K562 (cell line): ENCODE results near the gene MAP3K20. TPM values are rescaled to one million over a fixed set of nuclear protein-coding genes. Genes with fewer than 3 reads are reported as not detected.

Experiments used
- ARID1B ChIP-seq: fragments of 450-650 bp; IDR thresholded peaks from 2 replicates; pipeline ENCODE4 v1.6.1; 2016; ENCODE audit warnings: antibody characterized with exemption, mild to moderate bottlenecking, inconsistent platforms
- ARID2 ChIP-seq: fragments of 450-650 bp; IDR thresholded peaks from 2 replicates; pipeline ENCODE4 v1.6.1; 2017; ENCODE audit warnings: antibody characterized with exemption, mild to moderate bottlenecking
- CBFA2T2 ChIP-seq: fragments of 450-650 bp; conservative IDR thresholded peaks from 2 replicates; pipeline ENCODE4 v1.6.1; 2017; ENCODE audit warnings: mild to moderate bottlenecking
- CBX3 ChIP-seq, 2 experiments: IDR thresholded peaks; 1 replicate in 1 of 2; 2 replicates in 1 of 2; pipeline ENCODE4 v1.6.1; 2012; ENCODE audit warnings: inconsistent platforms in 2 of 2, low read length in 2 of 2, borderline replicate concordance in 1 of 2, control low read depth in 1 of 2
- CEBPB ChIP-seq: fragments of 450-650 bp; IDR thresholded peaks from 2 replicates; pipeline ENCODE4 v1.6.1; 2016; ENCODE audit warnings: missing genetic modification characterization, missing compliant biosample characterization
- CHAMP1 ChIP-seq: fragments of 450-650 bp; IDR thresholded peaks from 2 replicates; pipeline ENCODE4 v1.6.1; 2016; ENCODE audit warnings: mild to moderate bottlenecking
- CXXC5 ChIP-seq: fragments of 250-450 bp; sonication (Bioruptor Pico); IDR thresholded peaks from 2 replicates; pipeline ENCODE4 v1.8.0; 2022; ENCODE audit warnings: inconsistent platforms, mild to moderate bottlenecking, moderate library complexity
- DPF2 ChIP-seq: fragments of 450-650 bp; IDR thresholded peaks from 2 replicates; pipeline ENCODE4 v1.6.1; 2016
- EP300 ChIP-seq: IDR thresholded peaks from 2 replicates; pipeline ENCODE4 v1.6.1; 2012; ENCODE audit warnings: low read length, improper control_type of control experiment
- ETS1 ChIP-seq: conservative IDR thresholded peaks from 2 replicates; pipeline ENCODE4 v1.6.1; 2011; ENCODE audit warnings: low read depth, mild to moderate bottlenecking, low read length; ENCODE audit not compliant: control insufficient read depth
- ETV1 ChIP-seq: fragments of 450-650 bp; conservative IDR thresholded peaks from 2 replicates; pipeline ENCODE4 v1.6.1; 2016; ENCODE audit warnings: missing genetic modification characterization, control low read depth, low read depth, missing compliant biosample characterization
- GATAD2B ChIP-seq: fragments of 450-650 bp; IDR thresholded peaks from 2 replicates; pipeline ENCODE4 v1.6.1; 2017; ENCODE audit warnings: mild to moderate bottlenecking, borderline replicate concordance
- JUND ChIP-seq, 2 experiments: IDR thresholded peaks; 2 replicates in 1 of 2; 3 replicates in 1 of 2; pipeline ENCODE4 v1.6.1; 2011; ENCODE audit warnings: borderline replicate concordance in 2 of 2, low read depth in 2 of 2, low read length in 2 of 2, improper control_type of control experiment in 1 of 2, missing biosample characterization in 1 of 2, missing genetic modification characterization in 1 of 2, missing genetic modification reagents in 1 of 2
- KLF16 ChIP-seq: IDR thresholded peaks from 2 replicates; pipeline ENCODE4 v1.6.1; 2016; ENCODE audit warnings: antibody characterized with exemption
- LARP7 ChIP-seq: fragments of 450-650 bp; IDR thresholded peaks from 2 replicates; pipeline ENCODE4 v1.6.1; 2016
- MTA2 ChIP-seq: fragments of 450-650 bp; IDR thresholded peaks from 2 replicates; pipeline ENCODE4 v1.6.1; 2016; ENCODE audit warnings: low read depth
- NONO ChIP-seq, 2 experiments: fragments of 200-400 bp in 1 of 2; fragments of 450-650 bp in 1 of 2; formaldehyde crosslinking in 1 of 2; IDR thresholded peaks; 2 replicates each; pipeline ENCODE4 v1.6.1; 2017; ENCODE audit warnings: low read depth in 2 of 2, mild to moderate bottlenecking in 2 of 2, moderate library complexity in 2 of 2, low read length in 1 of 2
- SMARCE1 ChIP-seq: fragments of 450-650 bp; IDR thresholded peaks from 2 replicates; pipeline ENCODE4 v1.7.1; 2016; ENCODE audit warnings: mild to moderate bottlenecking
- SPI1 ChIP-seq: IDR thresholded peaks from 2 replicates; pipeline ENCODE4 v1.6.1; 2011; ENCODE audit warnings: low read depth, low read length, control low read depth, borderline replicate concordance
- SRSF1 ChIP-seq: fragments of 200-400 bp; formaldehyde crosslinking; IDR thresholded peaks from 2 replicates; pipeline ENCODE4 v1.6.1; 2017; ENCODE audit warnings: mild to moderate bottlenecking, low read depth, low read length, moderate library complexity
- TAL1 ChIP-seq: fragments of 450-650 bp; IDR thresholded peaks from 2 replicates; pipeline ENCODE4 v1.6.1; 2016; ENCODE audit warnings: mild to moderate bottlenecking
- TEAD4 ChIP-seq, 2 experiments: sonication (generic) in 1 of 2; formaldehyde crosslinking in 1 of 2; IDR thresholded peaks; 2 replicates each; pipeline versions ENCODE4 v1.6.1 to v1.8.0; 2012 to 2022; ENCODE audit warnings: borderline replicate concordance in 1 of 2, inconsistent platforms in 1 of 2, low read length in 1 of 2, mild to moderate bottlenecking in 1 of 2, missing genetic modification reagents in 1 of 2
- TRIM24 ChIP-seq, 2 experiments: fragments of 450-650 bp; IDR thresholded peaks; 2 replicates each; pipeline ENCODE4 v1.6.1; 2016
- TRIM28 ChIP-seq: fragments of 450-650 bp; IDR thresholded peaks from 2 replicates; pipeline ENCODE4 v1.6.1; 2017
- ZEB2 ChIP-seq: fragments of 450-650 bp; IDR thresholded peaks from 2 replicates; pipeline ENCODE4 v1.6.1; 2016
- ZNF280A ChIP-seq: fragments of 450-650 bp; IDR thresholded peaks from 2 replicates; pipeline ENCODE4 v1.6.1; 2018; ENCODE audit warnings: mild to moderate bottlenecking, low read depth; ENCODE audit not compliant: partially characterized antibody
- polyA plus RNA-seq, 8 experiments: library from polyadenylated mRNA; depleted of rRNA in 4 of 8; stranded (reverse) in 5 of 8; unstranded in 3 of 8; fragments of >200 nt; fragmentation: Nextera tagmentation in 2 of 8; fragmentation: Illumina TruSeq in 1 of 8; extraction: Ambion mirVana in 2 of 8; extraction: Trizol in 1 of 8; gene quantifications; 2 replicates each; pipeline versions ENCODE4 v1.2.1 to v1.2.3, GENCODE V29; 2011 to 2014; ENCODE audit warnings: inconsistent platforms in 1 of 8, missing spikeins in 1 of 8
- total RNA-seq, 7 experiments: library from RNA; depleted of rRNA in 6 of 7; stranded (reverse); fragments of >200 nt in 6 of 7; fragmentation: Illumina TruSeq in 2 of 7; extraction: Trizol in 2 of 7; gene quantifications; 2 replicates each; pipeline versions ENCODE4 v1.2.1 to v1.2.3, GENCODE V29; 2011 to 2021; ENCODE audit warnings: low replicate concordance in 1 of 7

Gene MAP3K20
- total and polyA plus RNA-seq, 9 of the 15 experiments (the other 6 are each of a cell fraction or from before 2014, with no cell fraction given) = 9.8 to 34.2 (median 27.3) TPM

GRCh38 chr2:173300458-173300857 is 224.8 kb downstream of the MAP3K20 start (continued):
- TF ChIP-seq CHAMP1 (peak; percentile 38; the same call in 1 of the 2 replicates), ETS1 (no peak), ARID2 (no peak), ETV1 (no peak), GATAD2B (no peak), TRIM28 (peak; percentile 76), ZEB2 (peak; percentile 59; the same call in 1 of the 2 replicates), CBX3 (IDR thresholded peaks at IDR 0.05; ENCODE audit: borderline replicate concordance in 1 of 2, low read length in 2 of 2) (peak in 1 of 2 experiments; percentile 72; a peak in 1 of 3 replicates), ZNF280A (peak; percentile 74), SPI1 (no peak), TEAD4 (IDR thresholded peaks at IDR 0.05; ENCODE audit: low read length) (peak; percentile 70), TEAD4 (CRISPR knock-in tag; IDR thresholded peaks at IDR 0.05; ENCODE audit: borderline replicate concordance) (no peak), EP300 (peak; percentile 53), KLF16 (no peak), CEBPB (tag) (peak; percentile 73), TAL1 (peak; percentile 74), CBFA2T2 (peak; percentile 76), ARID1B (peak; percentile 79), LARP7 (no peak), CXXC5 (CRISPR knock-in tag) (0 out of 2 replicates have a peak, but pooled peaks have one; percentile 34), MTA2 (peak; percentile 68), DPF2 (peak; percentile 58), SRSF1 (no peak), SMARCE1 (peak; percentile 26; the same call in 1 of the 2 replicates), TRIM24 (IDR thresholded peaks at IDR 0.05) (peak; percentile 91 to 95), JUND (IDR thresholded peaks at IDR 0.05; ENCODE audit: borderline replicate concordance, low read depth, low read length) (peak; percentile 7; the same call in 1 of the 2 replicates), JUND (tag; IDR thresholded peaks at IDR 0.05; ENCODE audit: borderline replicate concordance, low read depth, low read length) (peak; percentile 44; the same call in 1 of the 3 replicates), NONO (IDR thresholded peaks at IDR 0.05; ENCODE audit: low read depth in 2 of 2, low read length in 1 of 2) (no peak)
